ENCODE data around the gene LDLRAD3.

Gene LDLRAD3

DNA sequence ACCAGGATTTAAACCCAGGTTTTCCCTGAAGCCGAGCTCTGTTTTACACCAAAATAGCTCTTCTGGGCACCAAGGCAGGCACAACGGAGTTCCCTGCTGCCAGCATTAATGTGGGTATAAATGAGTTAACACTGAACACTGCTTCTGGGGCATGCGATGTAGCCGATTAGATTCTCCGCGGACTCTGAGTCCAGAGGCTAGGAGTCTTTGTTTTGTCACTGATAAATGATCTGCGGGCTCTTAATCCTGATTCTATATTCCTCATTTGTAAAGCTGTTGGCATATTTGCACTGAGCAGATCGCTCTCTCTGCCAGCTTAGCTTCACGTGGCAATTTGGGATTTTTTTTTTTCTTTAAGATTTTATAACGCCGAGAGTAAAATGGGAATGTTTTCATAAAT lies 16.8 kb upstream of the LDLRAD3 start:
- in situ Hi-C loops (cut with MboI; ENCODE audit: low sequenced_read_pairs), result no loop called here

DNA sequence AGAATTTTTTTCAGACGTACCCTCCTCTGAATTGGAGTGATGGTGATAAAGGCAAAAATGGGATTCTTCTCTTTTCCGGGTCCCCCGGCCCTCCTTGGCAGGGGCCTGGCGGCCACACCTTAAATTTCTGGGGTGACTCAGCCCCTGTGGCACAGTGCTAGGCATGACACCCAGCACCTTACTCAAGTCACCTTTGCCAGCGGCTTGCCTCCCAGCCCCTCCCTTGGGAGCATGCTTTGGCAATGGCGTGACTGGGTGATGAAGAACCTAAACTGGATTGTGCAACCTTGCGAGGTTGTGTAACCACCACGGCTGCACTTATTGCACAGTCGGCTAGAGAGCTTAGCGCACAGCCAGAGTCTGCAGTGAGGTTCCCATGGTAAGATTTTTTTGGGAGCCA lies 16.2 kb upstream of the LDLRAD3 start:
- in situ Hi-C loops (cut with MboI; ENCODE audit: low sequenced_read_pairs), result no loop called here

DNA sequence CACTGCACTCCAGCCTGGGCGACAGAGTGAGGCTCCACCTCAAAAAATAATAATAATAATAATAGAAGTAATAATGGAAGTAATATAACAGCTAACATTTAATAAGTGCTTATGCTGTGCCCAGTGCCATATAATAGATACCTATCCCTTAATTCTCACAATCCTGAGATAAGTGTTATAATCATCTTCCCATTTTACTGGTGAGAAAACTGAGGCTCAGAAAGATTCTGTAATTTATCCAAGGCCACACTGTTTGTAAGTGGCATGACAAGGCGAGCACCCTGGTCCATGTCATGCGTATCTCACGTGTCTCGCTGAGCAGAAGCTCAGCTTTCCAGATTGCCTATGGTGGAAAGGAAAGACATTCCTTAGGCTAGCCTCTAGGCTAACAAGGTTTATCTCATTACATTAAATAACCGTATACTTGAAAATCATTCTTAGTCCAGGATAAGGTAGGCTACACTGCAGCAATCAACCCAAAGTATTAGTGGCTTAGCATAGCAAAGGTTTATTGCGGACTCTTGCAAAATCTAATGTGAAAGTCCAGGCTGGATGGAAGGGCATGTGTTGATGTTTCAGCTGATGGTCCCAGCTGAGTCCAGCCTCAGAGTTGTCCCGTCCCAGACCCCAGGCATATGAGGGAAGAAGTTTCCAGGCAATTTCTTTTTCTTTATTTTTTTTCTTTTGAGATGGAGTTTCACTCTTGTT lies 15.0 kb upstream of the LDLRAD3 start:
- in situ Hi-C loops (cut with MboI; ENCODE audit: low sequenced_read_pairs), result no loop called here

DNA sequence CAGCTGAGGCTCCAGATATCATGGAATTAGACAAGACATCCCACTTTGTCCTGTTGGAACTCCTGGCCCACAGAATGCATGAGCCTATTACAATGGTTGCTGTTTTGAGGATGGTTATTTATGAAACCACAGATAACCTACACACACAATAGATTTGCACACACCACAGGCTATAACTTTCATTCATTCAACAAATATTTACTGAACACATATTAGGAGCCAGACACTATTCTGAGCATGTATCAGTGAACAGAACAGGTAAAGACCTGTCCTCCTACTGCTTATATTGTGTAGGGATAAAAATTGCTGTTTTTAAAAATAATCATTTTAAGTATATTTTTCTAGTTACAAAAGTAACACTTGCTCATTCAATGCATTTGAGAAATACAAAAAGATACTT lies 13.4 kb upstream of the LDLRAD3 start:
- in situ Hi-C loops (cut with MboI; ENCODE audit: low sequenced_read_pairs), result no loop called here

GRCh38 chr11:35932121-35932520 lies 11.7 kb upstream of the LDLRAD3 start:
- in situ Hi-C loops (cut with MboI; ENCODE audit: low sequenced_read_pairs), result no loop called here

DNA sequence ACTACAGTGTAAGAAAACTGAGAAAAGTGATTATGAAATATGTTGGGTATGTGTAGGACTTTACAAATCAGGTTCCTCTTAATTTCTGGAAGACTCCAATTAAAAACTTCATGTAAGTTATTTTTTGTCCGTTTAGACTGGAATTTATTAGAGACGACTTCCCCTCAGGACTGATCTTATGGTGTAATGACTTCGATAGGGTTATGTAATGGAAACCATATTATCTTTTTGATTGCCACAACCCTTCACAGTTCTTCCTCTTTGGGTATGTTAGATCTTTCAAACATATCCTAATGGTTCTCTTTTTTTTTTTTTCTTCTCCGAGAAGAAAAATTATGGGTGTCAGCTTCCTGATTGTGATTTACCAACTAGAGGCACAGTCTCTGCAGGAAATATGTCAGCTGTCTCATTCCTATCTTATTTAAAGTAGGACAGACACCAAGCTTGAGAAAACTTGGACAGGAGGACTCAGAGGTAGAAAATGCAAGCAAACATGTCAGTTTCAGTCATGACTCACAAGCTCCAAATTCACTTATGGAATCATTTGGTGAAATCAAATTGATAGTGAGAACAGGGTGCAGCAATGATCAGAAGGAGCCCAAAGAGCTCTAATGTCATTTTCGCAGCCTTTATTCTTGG lies 11.1 kb upstream of the LDLRAD3 start:
- in situ Hi-C loops (cut with MboI; ENCODE audit: low sequenced_read_pairs), result no loop called here

GRCh38 chr11:35933320-35933871 lies 10.5 kb upstream of the LDLRAD3 start:
- in situ Hi-C loops (cut with MboI; ENCODE audit: low sequenced_read_pairs), result no loop called here

DNA sequence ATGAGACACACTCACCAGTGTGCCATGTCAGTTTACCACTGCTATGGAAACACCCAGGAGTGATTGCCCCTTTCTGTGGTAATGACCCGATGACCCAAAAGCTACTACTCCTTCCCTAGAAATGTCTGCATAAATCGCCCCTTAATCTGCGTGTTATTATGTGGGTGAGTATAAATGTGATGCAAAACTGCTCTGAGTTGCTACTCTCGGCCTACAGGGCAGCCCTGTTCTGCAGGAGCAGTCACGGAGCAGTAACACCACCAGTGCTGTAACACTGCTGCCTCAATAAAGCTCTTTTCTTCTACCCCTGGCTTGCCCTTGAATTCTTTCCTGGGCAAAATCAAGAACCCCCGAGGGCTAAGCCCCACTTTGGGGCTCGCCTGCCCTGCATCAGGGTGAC lies 9.6 kb upstream of the LDLRAD3 start:
- in situ Hi-C loops (cut with MboI; ENCODE audit: low sequenced_read_pairs), result no loop called here

- in situ Hi-C loops (cut with MboI; ENCODE audit: low sequenced_read_pairs), result no loop called here
These were observed 8.9 kb upstream of the LDLRAD3 start for GRCh38 chr11:35934981-35935380.

GRCh38 chr11:35935390-35935789 lies 8.5 kb upstream of the LDLRAD3 start:
- in situ Hi-C loops (cut with MboI; ENCODE audit: low sequenced_read_pairs), result no loop called here

- in situ Hi-C loops (cut with MboI; ENCODE audit: low sequenced_read_pairs), result no loop called here
These were observed 6.8 kb upstream of the LDLRAD3 start for GRCh38 chr11:35937111-35937510.

GRCh38 chr11:35937700-35938099 lies 6.2 kb upstream of the LDLRAD3 start:
- in situ Hi-C loops (cut with MboI; ENCODE audit: low sequenced_read_pairs), result no loop called here

DNA sequence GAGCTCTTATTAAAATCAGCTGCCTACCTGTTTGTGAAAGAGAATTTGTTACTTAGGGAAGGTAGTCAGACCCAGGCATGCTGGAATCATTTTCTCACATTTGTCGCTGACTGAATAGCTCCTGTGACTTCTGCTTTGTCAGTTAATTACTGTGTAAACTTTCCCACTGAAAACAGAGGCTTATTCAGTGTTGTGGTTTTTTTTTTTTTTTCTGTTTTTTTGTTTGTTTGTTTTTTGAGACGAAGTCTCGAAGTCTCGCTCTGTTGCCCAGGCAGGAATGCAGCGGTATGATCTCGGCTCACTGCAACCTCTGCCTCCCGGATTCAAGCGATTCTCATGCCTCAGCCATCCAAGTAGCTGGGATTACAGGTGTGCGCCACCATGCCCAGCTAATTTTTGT lies 5.6 kb upstream of the LDLRAD3 start:
- in situ Hi-C loops (cut with MboI; ENCODE audit: low sequenced_read_pairs), result no loop called here

GRCh38 chr11:35943309-35943708 lies 553 bp upstream of the LDLRAD3 start:
- in situ Hi-C loops (cut with MboI; ENCODE audit: low sequenced_read_pairs), result no loop called here

GRCh38 chr11:35944503-35945136 lies 758 bp downstream of the LDLRAD3 start:
- in situ Hi-C loops (cut with MboI; ENCODE audit: low sequenced_read_pairs), result no loop called here

- in situ Hi-C loops (cut with MboI; ENCODE audit: low sequenced_read_pairs), result no loop called here
These were observed 1.3 kb downstream of the LDLRAD3 start for GRCh38 chr11:35945137-35945518.

- in situ Hi-C loops (cut with MboI; ENCODE audit: low sequenced_read_pairs), result no loop called here
These were observed 2.9 kb downstream of the LDLRAD3 start for GRCh38 chr11:35946766-35947165.

DNA sequence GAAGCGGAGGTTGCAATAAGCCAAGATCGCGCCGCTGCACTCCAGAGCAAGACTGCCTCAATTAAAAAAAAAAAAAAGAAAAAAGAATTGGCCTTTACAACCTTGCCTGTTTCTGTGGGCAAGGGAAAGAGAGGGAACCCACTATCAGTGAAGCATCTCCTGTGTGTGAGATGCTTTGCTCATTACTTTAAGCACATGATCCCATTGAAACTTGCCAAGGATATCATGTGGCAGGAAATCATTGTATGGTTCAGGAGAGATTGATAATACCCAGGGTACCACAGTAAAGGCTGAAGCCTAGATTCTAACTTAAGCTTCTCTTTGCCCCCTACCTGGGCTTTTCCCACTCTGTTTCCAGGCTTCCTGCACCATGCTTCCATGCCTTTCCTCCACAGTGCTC lies 3.6 kb downstream of the LDLRAD3 start:
- in situ Hi-C loops (cut with MboI; ENCODE audit: low sequenced_read_pairs), result no loop called here

- in situ Hi-C loops (cut with MboI; ENCODE audit: low sequenced_read_pairs), result no loop called here
These were observed 5.4 kb downstream of the LDLRAD3 start for GRCh38 chr11:35949242-35949641.

DNA sequence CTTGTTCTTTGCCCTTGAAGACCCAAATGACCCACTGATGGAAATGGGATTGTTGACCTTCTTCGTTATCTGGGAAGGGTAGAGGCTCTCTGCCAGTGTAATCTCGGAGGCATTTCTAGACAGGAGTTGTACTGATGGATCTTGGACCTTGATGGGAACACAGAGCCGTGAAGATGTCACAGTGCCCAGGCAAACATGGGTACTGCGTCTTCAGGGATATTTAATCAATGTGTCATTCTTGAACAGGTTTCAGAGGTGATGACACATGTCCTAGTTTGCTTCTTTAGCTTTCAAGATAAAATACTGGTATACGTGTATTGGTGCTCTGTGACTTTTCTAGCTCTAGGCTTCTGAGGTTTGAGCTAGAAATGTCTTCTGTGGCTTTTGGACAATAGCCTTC lies 6.2 kb downstream of the LDLRAD3 start:
- in situ Hi-C loops (cut with MboI; ENCODE audit: low sequenced_read_pairs), result no loop called here

- in situ Hi-C loops (cut with MboI; ENCODE audit: low sequenced_read_pairs), result no loop called here
These were observed 7.8 kb downstream of the LDLRAD3 start for GRCh38 chr11:35951680-35952079.
